Ectodermal cell (in vitro differentiated cells): ENCODE results near the gene TOPBP1.
A peak's percentile ranks its signal among the peaks of the same experiment; 100 is the strongest.

Source experiments
- H3K27ac ChIP-seq: 2 replicates; pipeline ENCODE4 v1.7.0; 2013; ENCODE audit warnings: mild to moderate bottlenecking, low read depth, low read length; ENCODE audit not compliant: insufficient read depth, poor library complexity, severe bottlenecking
- H3K27me3 ChIP-seq: 2 replicates; pipeline ENCODE4 v1.7.0; 2013; ENCODE audit warnings: mild to moderate bottlenecking, low read length; ENCODE audit not compliant: insufficient read depth, control insufficient read depth, poor library complexity, severe bottlenecking
- H3K36me3 ChIP-seq: one replicate; pipeline ENCODE4 v1.7.0; 2013; ENCODE audit warnings: low read length; ENCODE audit not compliant: control insufficient read depth, insufficient read depth
- H3K4me1 ChIP-seq: one replicate; pipeline ENCODE4 v1.7.0; 2013; ENCODE audit warnings: low read length; ENCODE audit not compliant: control insufficient read depth, insufficient read depth
- H3K4me3 ChIP-seq: 2 replicates; pipeline ENCODE4 v1.7.0; 2013; ENCODE audit warnings: low read depth, low read length, control low read depth; ENCODE audit not compliant: insufficient read depth
- H3K9me3 ChIP-seq: 2 replicates; pipeline ENCODE4 v1.7.0; 2013; ENCODE audit warnings: mild to moderate bottlenecking, low read length, moderate library complexity; ENCODE audit not compliant: control insufficient read depth
- WGBS, 2 experiments: methylation state at CpG; one replicate each; pipeline ENCODE4 v1.1.7; 2013; ENCODE audit warnings: missing lambda C conversion rate in 2 of 2; 5-methylcytosine and 5-hydroxymethylcytosine counted together

TOPBP1 gene

DNA sequence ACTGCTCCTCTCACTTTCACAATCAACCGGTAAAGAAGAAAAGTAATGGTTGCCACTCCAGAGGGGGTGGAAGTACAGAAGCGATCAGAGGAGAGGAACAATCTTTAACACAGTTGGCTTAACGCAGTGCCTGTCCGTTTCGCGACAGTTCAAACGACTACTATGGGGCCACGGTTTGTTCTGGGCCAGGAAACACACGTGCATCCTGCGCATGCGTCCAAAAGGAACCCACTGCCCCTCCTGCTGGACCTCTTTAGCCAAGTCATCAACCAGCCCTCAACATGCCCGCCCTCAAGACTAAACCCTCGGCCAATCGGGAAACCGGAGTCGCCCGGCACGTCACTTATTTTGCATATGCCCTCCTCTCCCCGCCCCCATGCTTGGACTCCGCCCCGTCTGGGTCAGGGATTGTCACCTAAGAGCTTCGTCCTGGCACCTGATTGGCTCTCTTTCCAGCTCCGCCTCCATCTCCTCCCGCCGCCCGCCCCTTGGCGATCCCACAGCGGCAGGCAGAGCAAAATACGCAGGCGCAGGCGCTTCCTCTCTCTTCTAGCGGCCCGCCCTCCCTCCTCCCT lies 88.6 kb downstream of the TOPBP1 start:
- peak overlapping the region; percentile 94 for H3K27ac ChIP-seq
- H3K36me3 ChIP-seq, result peaks cover 12% of the 10 kb centered on the region
- H3K4me1 ChIP-seq, result peaks cover 10% of the 10 kb centered on the region
- H3K27me3 ChIP-seq, result no peaks in the 10 kb centered on the region
- no peaks in the 10 kb centered on the region for H3K9me3 ChIP-seq
- 0% methylated on average over 33 of the region's 33 CpGs for WGBS, 2 experiments
- H3K4me3 ChIP-seq, result peak overlapping the region; percentile 83

DNA sequence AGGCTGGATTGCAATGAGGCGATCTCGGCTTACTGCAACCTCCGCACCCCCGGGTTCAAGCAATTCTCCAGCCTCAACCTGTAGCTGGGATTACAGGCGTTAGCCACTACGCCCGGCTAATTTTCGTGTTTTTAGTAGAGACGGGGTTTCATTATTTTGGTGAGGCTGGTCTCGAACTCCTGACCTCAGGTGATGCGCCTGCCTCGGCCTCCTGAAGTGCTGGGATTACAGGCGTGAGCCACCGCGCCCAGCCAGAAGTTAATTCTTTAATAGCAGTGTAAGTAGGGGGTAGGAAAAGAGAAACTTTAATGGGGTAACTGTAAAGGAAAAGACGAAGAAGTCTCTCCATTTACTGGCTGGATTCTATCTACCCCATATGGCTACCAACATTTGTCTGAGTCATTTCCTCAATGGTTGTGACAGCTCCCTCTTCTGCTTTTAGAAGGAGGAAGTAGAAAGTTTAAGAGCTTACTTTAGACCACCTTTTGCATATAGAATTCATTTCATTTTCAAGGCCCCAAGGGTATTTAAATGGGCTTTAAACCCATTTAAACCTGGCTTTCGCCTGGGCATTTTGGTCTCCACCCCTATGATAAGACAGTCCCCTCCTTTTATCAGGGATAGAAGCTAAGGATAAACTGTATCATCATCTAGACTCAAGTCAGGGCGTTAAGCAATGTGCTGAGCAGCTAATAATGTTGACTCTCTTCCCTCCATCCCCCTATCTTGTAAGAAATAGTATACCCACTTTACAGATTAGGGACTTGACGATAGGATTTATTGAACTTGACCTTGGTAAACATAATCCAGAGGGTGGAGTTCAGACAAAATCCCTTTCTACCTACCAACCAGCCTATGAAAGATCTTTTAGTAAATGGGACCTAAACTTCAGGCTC lies 89.3 kb downstream of the TOPBP1 start:
- H3K9me3 ChIP-seq, result no peaks in the 10 kb centered on the region
- H3K27me3 ChIP-seq, result no peaks in the 10 kb centered on the region
- peak overlapping the region; percentile 11 for H3K27ac ChIP-seq
- H3K36me3 ChIP-seq, result peaks cover 7% of the 10 kb centered on the region
- H3K4me1 ChIP-seq, result peaks cover 10% of the 10 kb centered on the region
- WGBS, 2 experiments, result 87 to 90% methylated on average over 19 of the region's 19 CpGs
- H3K4me3 ChIP-seq, result peak overlapping the region; percentile 5

DNA sequence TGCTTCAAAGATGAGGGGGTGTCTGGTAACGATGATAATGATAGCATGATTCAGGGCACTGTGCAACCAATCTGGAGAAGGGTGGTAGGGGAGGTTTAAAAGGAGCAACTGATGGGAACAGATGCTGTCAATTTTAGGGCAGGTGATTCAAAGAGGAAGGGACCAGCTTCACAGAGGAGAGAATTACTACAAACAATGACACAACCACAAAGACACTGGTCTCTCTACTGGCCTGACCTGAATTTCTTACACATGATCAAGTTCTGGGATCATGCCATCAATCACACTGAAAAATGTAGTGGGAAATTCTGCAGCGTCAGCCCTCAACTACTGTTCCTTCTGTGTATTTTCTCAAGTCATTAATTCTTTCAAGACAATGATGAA lies 90.8 kb downstream of the TOPBP1 start:
- H3K4me3 ChIP-seq, result no peak overlapping the region
- H3K36me3 ChIP-seq, result peaks cover 3% of the 10 kb centered on the region
- H3K27ac ChIP-seq, result no peak overlapping the region
- peaks cover 6% of the 10 kb centered on the region for H3K4me1 ChIP-seq
- H3K9me3 ChIP-seq, result no peaks in the 10 kb centered on the region
- WGBS, 2 experiments, result 91 to 96% methylated on average over 1 to 2 of the region's 2 CpGs
- no peaks in the 10 kb centered on the region for H3K27me3 ChIP-seq

DNA sequence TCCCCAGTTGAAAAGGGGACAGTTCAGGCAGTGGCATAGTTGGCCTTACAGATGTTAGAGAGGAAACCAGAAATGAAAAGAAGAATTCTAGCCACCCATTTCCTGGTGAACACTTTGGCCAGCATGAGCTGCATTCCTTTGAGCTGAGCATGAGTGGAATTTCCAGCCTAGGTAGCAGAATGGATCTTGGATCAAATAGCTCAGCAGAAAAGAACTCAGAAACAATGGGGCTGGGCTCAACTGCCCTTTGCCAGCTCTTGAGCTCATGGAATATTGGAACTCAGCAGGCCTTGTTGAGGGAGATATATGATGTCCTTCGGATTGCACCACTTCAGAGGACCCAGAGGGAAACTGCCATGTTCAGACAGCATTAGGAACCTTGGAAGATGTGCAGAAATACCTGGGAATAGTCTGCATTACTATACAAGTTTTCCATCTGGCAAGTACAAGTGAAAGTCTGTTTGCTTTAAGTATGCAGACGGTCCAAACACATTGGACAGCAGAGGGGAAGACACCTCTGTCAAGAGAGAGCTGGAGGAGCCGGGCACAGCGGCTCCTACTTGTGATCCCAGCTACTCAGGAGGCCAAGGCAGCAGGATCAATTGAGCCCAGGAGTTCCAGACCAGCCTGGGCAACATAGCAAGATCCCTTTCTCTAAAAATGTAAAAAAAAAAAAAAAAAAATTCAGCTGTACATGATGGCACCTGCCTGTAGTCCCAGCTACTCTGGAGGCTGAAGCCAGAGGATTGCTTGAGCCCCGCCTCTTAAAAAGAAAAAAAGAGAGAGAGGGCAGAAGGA lies 91.4 kb downstream of the TOPBP1 start:
- Histone ChIP-seq H3K4me3 (no peak overlapping the region), H3K4me1 (peaks cover 3% of the 10 kb centered on the region), H3K27ac (peak overlapping the region; percentile 67), H3K36me3 (no peaks in the 10 kb centered on the region), H3K27me3 (no peaks in the 10 kb centered on the region), H3K9me3 (no peaks in the 10 kb centered on the region)
- WGBS, 2 experiments, result 88 to 94% methylated on average over 5 of the region's 5 CpGs

DNA sequence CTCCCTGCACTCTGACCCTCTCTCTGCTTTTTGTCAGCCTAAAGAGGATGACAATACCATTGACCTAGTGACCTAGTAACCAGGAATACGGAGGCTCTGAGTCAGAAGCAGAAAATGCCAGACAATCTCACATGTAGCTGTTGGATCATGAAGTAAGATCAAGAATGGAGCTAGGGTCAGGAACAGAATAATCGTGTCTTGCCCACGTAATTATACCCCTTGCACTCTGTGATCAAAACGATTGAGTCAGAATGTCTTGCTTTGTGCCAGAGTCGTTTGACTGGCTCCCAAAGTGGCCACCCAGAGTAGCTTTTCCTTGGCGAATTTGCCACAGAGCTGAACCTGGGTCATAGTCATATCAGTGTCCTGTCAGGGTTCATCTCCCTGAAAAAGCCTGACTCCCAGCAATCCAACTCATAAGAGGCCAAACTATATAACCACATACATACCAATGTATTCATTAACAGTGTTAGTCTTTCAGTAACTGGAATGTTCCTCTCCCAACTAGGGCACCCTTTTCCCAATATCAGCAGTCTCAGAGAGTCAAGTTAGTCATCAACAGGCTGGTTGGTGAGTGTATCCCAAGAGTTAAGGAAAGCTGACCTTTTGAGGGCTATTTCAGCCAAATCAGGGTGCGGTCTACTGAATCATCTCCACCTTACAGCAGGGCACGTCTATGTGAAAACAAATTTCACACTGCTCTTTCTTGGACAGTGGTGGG lies 93.3 kb downstream of the TOPBP1 start:
- no peak overlapping the region for H3K27ac ChIP-seq
- no peaks in the 10 kb centered on the region for H3K9me3 ChIP-seq
- no peak overlapping the region for H3K4me3 ChIP-seq
- H3K27me3 ChIP-seq, result no peaks in the 10 kb centered on the region
- 85 to 88% methylated on average over 8 of the region's 8 CpGs for WGBS, 2 experiments
- H3K4me1 ChIP-seq, result peaks cover 3% of the 10 kb centered on the region
- no peaks in the 10 kb centered on the region for H3K36me3 ChIP-seq

DNA sequence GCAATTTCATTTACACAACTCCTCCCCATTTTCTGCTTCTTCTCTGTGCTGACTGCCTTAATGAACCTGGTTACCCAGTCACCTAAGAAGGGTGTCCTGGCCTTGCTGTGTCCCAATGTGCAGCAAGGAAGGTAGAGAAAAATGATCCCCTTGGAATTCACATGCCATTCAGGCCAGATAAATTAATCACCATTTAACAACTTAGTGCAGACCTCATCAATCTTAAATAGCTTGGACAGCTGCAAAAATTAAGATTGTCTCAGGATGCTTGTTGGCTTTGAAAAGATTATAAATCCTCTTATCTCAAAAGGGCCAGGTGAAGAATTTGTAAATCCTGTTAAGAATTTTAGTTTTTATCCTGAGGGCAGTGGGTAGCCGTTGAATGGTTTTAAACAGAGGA lies 97.9 kb downstream of the TOPBP1 start:
- Histone ChIP-seq H3K36me3 (no peaks in the 10 kb centered on the region), H3K27me3 (no peaks in the 10 kb centered on the region), H3K4me3 (no peak overlapping the region), H3K9me3 (no peaks in the 10 kb centered on the region), H3K27ac (no peak overlapping the region), H3K4me1 (no peaks in the 10 kb centered on the region)
- 92 to 95% methylated on average over 1 of the region's 1 CpG for WGBS, 2 experiments

DNA sequence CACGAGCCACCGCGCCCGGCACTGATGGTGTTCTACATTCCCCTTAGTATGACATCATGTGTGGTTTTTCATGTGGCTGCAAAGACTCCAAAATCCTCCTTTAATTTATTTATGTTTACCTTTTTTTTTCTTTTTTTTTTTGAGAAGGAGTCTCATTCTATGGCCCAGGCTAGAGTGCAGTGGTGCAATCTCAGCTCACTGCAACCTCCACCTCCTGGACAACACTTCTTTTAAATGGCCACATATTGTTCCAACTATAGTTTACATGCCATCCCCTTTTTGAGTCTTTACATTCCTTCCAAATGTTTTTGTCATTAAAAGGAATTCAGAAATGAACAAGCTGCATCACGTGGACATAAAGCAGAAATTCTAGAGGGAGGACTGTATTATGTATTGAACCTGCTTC lies 98.6 kb downstream of the TOPBP1 start:
- Histone ChIP-seq H3K27me3 (no peaks in the 10 kb centered on the region), H3K36me3 (no peaks in the 10 kb centered on the region), H3K4me3 (no peak overlapping the region), H3K4me1 (no peaks in the 10 kb centered on the region), H3K27ac (no peak overlapping the region), H3K9me3 (no peaks in the 10 kb centered on the region)
- WGBS, 2 experiments, result 86 to 87% methylated on average over 5 of the region's 5 CpGs

DNA sequence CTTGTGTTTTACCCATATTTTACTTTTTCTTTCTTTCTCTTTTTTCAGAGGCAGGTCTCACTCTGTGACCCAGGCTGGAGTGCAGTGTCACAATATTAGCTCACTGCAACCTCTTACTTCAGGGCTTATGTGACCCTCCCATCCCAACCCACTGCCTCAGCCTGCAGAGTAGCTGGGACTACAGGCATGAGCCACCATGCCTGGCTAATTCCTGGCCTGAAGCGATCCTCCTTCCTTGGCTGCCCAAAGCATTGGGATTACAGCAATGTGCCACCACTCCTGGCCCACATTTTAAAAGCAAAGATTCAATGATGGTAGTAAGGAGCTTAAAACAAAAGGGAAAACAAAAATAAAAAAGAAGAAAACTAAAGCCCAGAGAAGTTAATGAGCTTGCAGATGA lies 99.4 kb downstream of the TOPBP1 start:
- WGBS, 2 experiments, result 50 to 52% methylated on average over 1 of the region's 1 CpG
- Histone ChIP-seq H3K27me3 (no peaks in the 10 kb centered on the region), H3K27ac (no peak overlapping the region), H3K4me1 (no peaks in the 10 kb centered on the region), H3K9me3 (no peaks in the 10 kb centered on the region), H3K36me3 (no peaks in the 10 kb centered on the region), H3K4me3 (no peak overlapping the region)

DNA sequence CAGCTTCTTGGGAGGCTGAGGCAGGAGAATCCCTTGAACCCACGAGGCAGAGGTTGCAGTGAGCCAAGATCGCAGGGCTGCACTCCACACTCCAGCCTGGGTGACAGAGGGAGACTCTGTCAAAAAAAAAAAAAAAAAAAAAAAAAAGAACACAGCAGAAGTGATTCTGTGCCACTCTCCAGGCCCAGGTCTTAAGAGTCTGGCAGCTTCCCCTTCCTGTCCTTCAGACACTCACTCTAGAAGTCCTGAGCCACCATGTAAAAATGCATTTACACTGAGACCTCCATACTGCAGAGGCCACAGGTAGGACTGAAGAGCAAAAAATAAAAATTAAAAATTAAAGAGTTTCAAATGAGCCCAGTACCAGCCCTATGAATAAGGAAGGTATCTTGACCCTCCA lies 100.1 kb downstream of the TOPBP1 start:
- H3K9me3 ChIP-seq, result no peaks in the 10 kb centered on the region
- H3K4me3 ChIP-seq, result no peak overlapping the region
- H3K4me1 ChIP-seq, result no peaks in the 10 kb centered on the region
- H3K36me3 ChIP-seq, result no peaks in the 10 kb centered on the region
- no peak overlapping the region for H3K27ac ChIP-seq
- 90 to 94% methylated on average over 2 of the region's 2 CpGs for WGBS, 2 experiments
- H3K27me3 ChIP-seq, result no peaks in the 10 kb centered on the region
